HCT116 (cell line): Measurements from ENCODE around the gene PATL2. TPM values are rescaled to one million over a fixed set of nuclear protein-coding genes. Genes with fewer than 3 reads are reported as not detected.

ENCODE experiments used
- ATAC-seq: fragments of 200-7000 bp; cut with Tn5 transposase; 2 replicates; pipeline ENCODE4 v1.9.1; 2020; ENCODE audit warnings: mild to moderate bottlenecking, moderate library complexity
- BruUV-seq: library from RNA; stranded (reverse); fragments of 400-500 nt; replicated peaks from 2 replicates; lab custom pipeline; 2021; lab: Mats Ljungman, UMichigan
- CTCF ChIA-PET: fragments of 300-600 bp; sonication (Branson Sonifier 250); formaldehyde crosslinking; loops from one replicate; lab custom pipeline; 2021; ENCODE audit warnings: antibody characterized with exemption; lab: Charles Lee
- POLR2A ChIA-PET: fragments of 300-600, 350-600 bp; sonication (Branson Sonifier 250); formaldehyde crosslinking; loops from one replicate; lab custom pipeline; 2021; ENCODE audit warnings: antibody characterized with exemption; lab: Charles Lee
- RAD21 ChIA-PET, 2 experiments: fragments of 300-600 bp; sonication (Branson Sonifier 250); formaldehyde crosslinking; loops; one replicate each; lab custom pipeline; 2023; ENCODE audit warnings: low total read pairs in 2 of 2; ENCODE audit not compliant: uncharacterized antibody in 2 of 2, unreplicated experiment in 2 of 2, low non-redundant PET in 1 of 2; lab: Charles Lee
- DNase-seq: peaks from one replicate; pipeline ENCODE4 v3.0.0-alpha.2; 2010; ENCODE audit warnings: low read depth, low spot score
- H2AFZ ChIP-seq: fragments of 200-600 bp; shearing (Covaris generic), sonication (generic); 2 replicates; pipeline ENCODE4 v1.6.1; 2017; ENCODE audit warnings: low read depth, mixed run types, mixed read lengths, antibody characterized with exemption, low read length; ENCODE audit not compliant: poor library complexity, severe bottlenecking
- H3K27ac ChIP-seq: 2 replicates; pipeline ENCODE4 v1.5.1; 2012; ENCODE audit warnings: low read depth, low read length
- H3K27me3 ChIP-seq: fragments of 200-600 bp; sonication (generic); 2 replicates; pipeline ENCODE4 v1.6.1; 2016; ENCODE audit warnings: mixed run types, low read length, mixed read lengths; ENCODE audit not compliant: insufficient read depth
- H3K36me3 ChIP-seq, 2 experiments: fragments of 200-500 bp in 1 of 2; fragments of 200-600 bp in 1 of 2; sonication (Bioruptor generic) in 1 of 2; sonication (generic) in 1 of 2; 2 replicates each; pipeline versions ENCODE4 v1.5.1 to v1.6.1; 2014 to 2016; ENCODE audit warnings: low read length in 2 of 2, inconsistent platforms in 1 of 2, mixed read lengths in 1 of 2, mixed run types in 1 of 2; ENCODE audit not compliant: insufficient read depth in 2 of 2, control insufficient read depth in 1 of 2
- H3K4me1 ChIP-seq, 2 experiments: fragments of 200-600 bp in 1 of 2; sonication (generic) in 1 of 2; 2 replicates each; pipeline versions ENCODE4 v1.5.1 to v1.6.1; 2012 to 2017; ENCODE audit warnings: low read length in 2 of 2, inconsistent platforms in 1 of 2, mild to moderate bottlenecking in 1 of 2, mixed read lengths in 1 of 2, mixed run types in 1 of 2, moderate library complexity in 1 of 2; ENCODE audit not compliant: insufficient read depth in 2 of 2, control insufficient read depth in 1 of 2
- H3K4me2 ChIP-seq: fragments of 200-600 bp; sonication (generic); 2 replicates; pipeline ENCODE4 v1.6.1; 2017; ENCODE audit warnings: mixed run types, low read length, mixed read lengths
- H3K4me3 ChIP-seq, 2 experiments: fragments of 200-600 bp in 1 of 2; sonication (generic) in 1 of 2; replicated peaks in 1 of 2; 2 replicates each; pipeline ENCODE4 v1.5.1; 2011 to 2016; ENCODE audit warnings: low read length in 2 of 2, control low read depth in 1 of 2, low read depth in 1 of 2, mild to moderate bottlenecking in 1 of 2, mixed read lengths in 1 of 2, mixed run types in 1 of 2
- H3K79me2 ChIP-seq: fragments of 200-600 bp; sonication (generic); 2 replicates; pipeline ENCODE4 v1.6.1; 2017; ENCODE audit warnings: mild to moderate bottlenecking, mixed run types, low read length, moderate library complexity, mixed read lengths; ENCODE audit not compliant: insufficient read depth
- H3K9ac ChIP-seq: fragments of 200-600 bp; sonication (generic); 2 replicates; pipeline ENCODE4 v1.6.1; 2016; ENCODE audit warnings: low read length, mixed read lengths
- H3K9me2 ChIP-seq: fragments of 200-600 bp; sonication (generic), shearing (Covaris generic); 2 replicates; pipeline ENCODE4 v1.6.1; 2017; ENCODE audit warnings: mixed run types, mild to moderate bottlenecking, moderate library complexity; ENCODE audit not compliant: insufficient read depth
- H3K9me3 ChIP-seq, 2 experiments: fragments of 200-500 bp in 1 of 2; fragments of 200-600 bp in 1 of 2; sonication (Bioruptor generic) in 1 of 2; sonication (generic) in 1 of 2; 2 replicates each; pipeline ENCODE4 v1.6.1; 2014 to 2017; ENCODE audit warnings: low read length in 2 of 2, mixed read lengths in 2 of 2, inconsistent platforms in 1 of 2, low read depth in 1 of 2, mild to moderate bottlenecking in 1 of 2, mixed run types in 1 of 2, moderate library complexity in 1 of 2; ENCODE audit not compliant: control insufficient read depth in 1 of 2, insufficient read depth in 1 of 2
- H4K20me1 ChIP-seq: fragments of 200-600 bp; sonication (generic), shearing (Covaris generic); 2 replicates; pipeline ENCODE4 v1.6.1; 2017; ENCODE audit warnings: mixed run types, mild to moderate bottlenecking, moderate library complexity; ENCODE audit not compliant: insufficient read depth
- CBX3 ChIP-seq: IDR thresholded peaks from 2 replicates; pipeline ENCODE4 v1.6.1; 2012; ENCODE audit warnings: low read depth
- CEBPB ChIP-seq: IDR thresholded peaks from 2 replicates; pipeline ENCODE4 v1.6.1; 2012; ENCODE audit warnings: low read depth
- EGR1 ChIP-seq: IDR thresholded peaks from 2 replicates; pipeline ENCODE4 v1.6.1; 2012; ENCODE audit warnings: low read depth
- ELF1 ChIP-seq: IDR thresholded peaks from 2 replicates; pipeline ENCODE4 v1.6.1; 2012; ENCODE audit warnings: low read depth, borderline replicate concordance
- EZH2 ChIP-seq: fragments of 200-600 bp; sonication (generic); IDR thresholded peaks from 2 replicates; pipeline ENCODE4 v1.6.1; 2017; ENCODE audit warnings: antibody characterized with exemption, mixed run types
- FOSL1 ChIP-seq: IDR thresholded peaks from 2 replicates; pipeline ENCODE4 v1.6.1; 2012; ENCODE audit warnings: low read depth
- JUND ChIP-seq: IDR thresholded peaks from 2 replicates; pipeline ENCODE4 v1.6.1; 2012
- POLR2A ChIP-seq: IDR thresholded peaks from 2 replicates; pipeline ENCODE4 v1.7.0; 2011; ENCODE audit warnings: borderline replicate concordance; ENCODE audit not compliant: insufficient read depth, insufficient read length; ENCODE audit errors: extremely low read depth
- POLR2AphosphoS5 ChIP-seq: IDR thresholded peaks from 2 replicates; pipeline ENCODE4 v1.6.1; 2011; ENCODE audit warnings: mild to moderate bottlenecking, low read depth, low read length, moderate library complexity
- RAD21 ChIP-seq: IDR thresholded peaks from 2 replicates; pipeline ENCODE4 v1.6.1; 2012; ENCODE audit warnings: low read depth, mild to moderate bottlenecking
- SIN3A ChIP-seq: IDR thresholded peaks from 2 replicates; pipeline ENCODE4 v1.6.1; 2012; ENCODE audit warnings: low read depth
- SP1 ChIP-seq: IDR thresholded peaks from 2 replicates; pipeline ENCODE4 v1.6.1; 2012; ENCODE audit warnings: low read depth
- SRF ChIP-seq: IDR thresholded peaks from 2 replicates; pipeline ENCODE4 v1.6.1; 2012; ENCODE audit warnings: low read depth
- TCF7L2 ChIP-seq: IDR thresholded peaks from 2 replicates; pipeline ENCODE4 v1.7.0; 2011; ENCODE audit warnings: borderline replicate concordance, inconsistent platforms; ENCODE audit not compliant: insufficient read depth, insufficient read length; ENCODE audit errors: extremely low read depth
- YY1 ChIP-seq: IDR thresholded peaks from 2 replicates; pipeline ENCODE4 v1.6.1; 2011; ENCODE audit warnings: low read length, low read depth, moderate library complexity, mild to moderate bottlenecking; ENCODE audit not compliant: insufficient replicate concordance; ENCODE audit errors: extremely low read depth
- ZNF274 ChIP-seq: fragments of 200-500 bp; sonication (Bioruptor generic); IDR thresholded peaks from 2 replicates; pipeline ENCODE4 v1.6.1; 2014; ENCODE audit warnings: mild to moderate bottlenecking, low read depth, low read length, inconsistent platforms
- intact Hi-C: fragments of 100-400 bp; cut with micrococcal nuclease; formaldehyde crosslinking; loops from 2 replicates; pipeline ENCODE4 v1.10.0; 2022
- total RNA-seq: library from RNA; stranded (reverse); gene quantifications from one replicate; pipeline ENCODE4 v1.2.1, GENCODE V29; 2021; ENCODE audit not compliant: unreplicated experiment
- TF ChIP-seq, protein P1 (sequence below): IDR thresholded peaks from 2 replicates; pipeline ENCODE4 v1.6.1; 2012
- TF ChIP-seq, protein P2 (sequence below): IDR thresholded peaks from 2 replicates; pipeline ENCODE4 v1.6.1; 2012
- TF ChIP-seq, protein P3 (sequence below): IDR thresholded peaks from 2 replicates; pipeline ENCODE4 v1.6.1; 2011; ENCODE audit warnings: mild to moderate bottlenecking, low read length, moderate library complexity; ENCODE audit not compliant: insufficient replicate concordance; ENCODE audit errors: extremely low read depth
- TF ChIP-seq, protein P4 (sequence below), 3 experiments: fragments of 200-600 bp in 1 of 3; sonication (generic) in 1 of 3; IDR thresholded peaks in 2 of 3; conservative IDR thresholded peaks in 1 of 3; 2 replicates each; pipeline ENCODE4 v1.5.1; 2012 to 2017; ENCODE audit warnings: low read depth in 2 of 3, low read length in 2 of 3, antibody characterized with exemption in 1 of 3, borderline replicate concordance in 1 of 3, control low read depth in 1 of 3, mild to moderate bottlenecking in 1 of 3, mixed read lengths in 1 of 3, mixed run types in 1 of 3, moderate library complexity in 1 of 3; ENCODE audit not compliant: insufficient read depth in 1 of 3

The PATL2 gene
- total RNA-seq, 1 experiment from 2014 or later = 1.2 TPM

DNA sequence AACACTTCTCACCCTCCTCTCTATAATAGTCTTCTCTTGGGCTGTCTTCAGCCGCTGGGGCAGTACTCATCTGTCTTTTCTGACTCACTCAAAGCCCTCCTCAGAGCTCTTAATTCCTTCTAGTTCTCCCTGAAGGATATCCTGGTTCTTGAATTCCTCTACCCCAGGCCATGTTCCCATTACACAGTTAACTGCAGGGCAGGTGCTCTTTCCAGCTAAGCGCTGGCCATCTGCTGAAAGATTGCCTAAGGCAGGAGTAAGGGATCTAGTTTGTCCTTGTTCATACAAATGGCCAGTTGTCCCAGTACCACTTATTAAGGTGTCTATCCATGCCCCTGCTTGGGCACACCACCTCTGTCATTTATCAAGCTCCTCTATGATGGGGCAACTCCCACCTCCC lies 37.5 kb downstream of the PATL2 start:
- Histone ChIP-seq H3K4me1 (no peaks in the 10 kb centered on the region), H3K4me3 (no peak overlapping the region), H3K27ac (no peak overlapping the region), H2AFZ (no peak overlapping the region), H4K20me1 (no peaks in the 10 kb centered on the region), H3K27me3 (no peaks in the 10 kb centered on the region), H3K4me2 (no peak overlapping the region), H3K79me2 (no peaks in the 10 kb centered on the region), H3K36me3 (no peaks in the 10 kb centered on the region), H3K9ac (no peak overlapping the region), H3K9me3 (no peaks in the 10 kb centered on the region), H3K9me2 (no peaks in the 10 kb centered on the region)
- POLR2A ChIA-PET = interaction anchor here (0.9 to 1.4 kb wide), 2 partner anchors 10 to 38 kb away, joined by 3 read pairs; partner anchors contain the start of genes B2M, PATL2 and SPG11
- no peak for ATAC-seq
- no TSS peak for BruUV-seq
- intact Hi-C loops = no loop called here
- RAD21 ChIA-PET = no interaction called here
- TF ChIP-seq JUND (no peak), EGR1 (no peak), SRF (no peak), YY1 (no peak), RAD21 (no peak), CBX3 (no peak), POLR2A (no peak), CEBPB (no peak), EZH2 (no peak), SP1 (no peak), POLR2AphosphoS5 (no peak), FOSL1 (no peak), ELF1 (no peak), SIN3A (no peak), ZNF274 (no peak), TCF7L2 (no peak)
- TF ChIP-seq, protein P1, sequence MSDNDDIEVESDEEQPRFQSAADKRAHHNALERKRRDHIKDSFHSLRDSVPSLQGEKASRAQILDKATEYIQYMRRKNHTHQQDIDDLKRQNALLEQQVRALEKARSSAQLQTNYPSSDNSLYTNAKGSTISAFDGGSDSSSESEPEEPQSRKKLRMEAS = no peak
- TF ChIP-seq, protein P2, sequence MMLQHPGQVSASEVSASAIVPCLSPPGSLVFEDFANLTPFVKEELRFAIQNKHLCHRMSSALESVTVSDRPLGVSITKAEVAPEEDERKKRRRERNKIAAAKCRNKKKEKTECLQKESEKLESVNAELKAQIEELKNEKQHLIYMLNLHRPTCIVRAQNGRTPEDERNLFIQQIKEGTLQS = no peak
- TF ChIP-seq, protein P3, sequence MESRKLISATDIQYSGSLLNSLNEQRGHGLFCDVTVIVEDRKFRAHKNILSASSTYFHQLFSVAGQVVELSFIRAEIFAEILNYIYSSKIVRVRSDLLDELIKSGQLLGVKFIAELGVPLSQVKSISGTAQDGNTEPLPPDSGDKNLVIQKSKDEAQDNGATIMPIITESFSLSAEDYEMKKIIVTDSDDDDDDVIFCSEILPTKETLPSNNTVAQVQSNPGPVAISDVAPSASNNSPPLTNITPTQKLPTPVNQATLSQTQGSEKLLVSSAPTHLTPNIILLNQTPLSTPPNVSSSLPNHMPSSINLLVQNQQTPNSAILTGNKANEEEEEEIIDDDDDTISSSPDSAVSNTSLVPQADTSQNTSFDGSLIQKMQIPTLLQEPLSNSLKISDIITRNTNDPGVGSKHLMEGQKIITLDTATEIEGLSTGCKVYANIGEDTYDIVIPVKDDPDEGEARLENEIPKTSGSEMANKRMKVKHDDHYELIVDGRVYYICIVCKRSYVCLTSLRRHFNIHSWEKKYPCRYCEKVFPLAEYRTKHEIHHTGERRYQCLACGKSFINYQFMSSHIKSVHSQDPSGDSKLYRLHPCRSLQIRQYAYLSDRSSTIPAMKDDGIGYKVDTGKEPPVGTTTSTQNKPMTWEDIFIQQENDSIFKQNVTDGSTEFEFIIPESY = no peak
- TF ChIP-seq, protein P4, sequence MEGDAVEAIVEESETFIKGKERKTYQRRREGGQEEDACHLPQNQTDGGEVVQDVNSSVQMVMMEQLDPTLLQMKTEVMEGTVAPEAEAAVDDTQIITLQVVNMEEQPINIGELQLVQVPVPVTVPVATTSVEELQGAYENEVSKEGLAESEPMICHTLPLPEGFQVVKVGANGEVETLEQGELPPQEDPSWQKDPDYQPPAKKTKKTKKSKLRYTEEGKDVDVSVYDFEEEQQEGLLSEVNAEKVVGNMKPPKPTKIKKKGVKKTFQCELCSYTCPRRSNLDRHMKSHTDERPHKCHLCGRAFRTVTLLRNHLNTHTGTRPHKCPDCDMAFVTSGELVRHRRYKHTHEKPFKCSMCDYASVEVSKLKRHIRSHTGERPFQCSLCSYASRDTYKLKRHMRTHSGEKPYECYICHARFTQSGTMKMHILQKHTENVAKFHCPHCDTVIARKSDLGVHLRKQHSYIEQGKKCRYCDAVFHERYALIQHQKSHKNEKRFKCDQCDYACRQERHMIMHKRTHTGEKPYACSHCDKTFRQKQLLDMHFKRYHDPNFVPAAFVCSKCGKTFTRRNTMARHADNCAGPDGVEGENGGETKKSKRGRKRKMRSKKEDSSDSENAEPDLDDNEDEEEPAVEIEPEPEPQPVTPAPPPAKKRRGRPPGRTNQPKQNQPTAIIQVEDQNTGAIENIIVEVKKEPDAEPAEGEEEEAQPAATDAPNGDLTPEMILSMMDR (IDR thresholded peaks at IDR 0.05 in 2 of 3, conservative IDR thresholded peaks at IDR 0.05 in 1 of 3; ENCODE audit: borderline replicate concordance in 1 of 3, insufficient read depth in 1 of 3, low read depth in 2 of 3, low read length in 2 of 3) = no peak
- no peak for DNase-seq
- CTCF ChIA-PET = interaction anchor here (1.3 kb wide), 1 partner anchor 10 kb away, joined by 4 read pairs; the partner anchor contains the start of gene SPG11
